CD4-positive, alpha-beta T cell treated with Interferon alpha-2 for 1 hour (primary cell): ENCODE results near the gene TDRD5.

Source experiments
- DNase-seq, 2 donors: peaks; one replicate each; pipeline ENCODE4 v3.0.0-alpha.2; 2020 to 2022

Gene TDRD5

GRCh38 chr1:179591592-179592580, at the start of gene TDRD5:
Gene TDRD5 (plus strand): TSS chr1:179591832. CDS start chr1:179592616, 784 bp downstream.
- no peak for DNase-seq

GRCh38 chr1:179545321-179545720, 46.3 kb upstream of the TDRD5 start:
- no peak for DNase-seq

- no peak for DNase-seq
These were observed 44.6 kb upstream of the TDRD5 start for GRCh38 chr1:179547021-179547535.

- no peak for DNase-seq
These were observed 42.8 kb upstream of the TDRD5 start for GRCh38 chr1:179548666-179549367.

- no peak for DNase-seq
These were observed 42.3 kb upstream of the TDRD5 start for GRCh38 chr1:179549368-179549700.

- DNase-seq: no peak
These were observed 40.6 kb upstream of the TDRD5 start for GRCh38 chr1:179550746-179551682.

- DNase-seq: no peak
These were observed 37.2 kb upstream of the TDRD5 start for GRCh38 chr1:179554427-179554826.

GRCh38 chr1:179558078-179558477, 33.6 kb upstream of the TDRD5 start:
- no peak for DNase-seq

- no peak for DNase-seq
These were observed 15.9 kb upstream of the TDRD5 start, which contains the start of gene NPHS2 for GRCh38 chr1:179575497-179576314. Gene NPHS2 (minus strand): TSS chr1:179575948. CDS start chr1:179575864, 84 bp downstream.

- DNase-seq: no peak
These were observed 15.1 kb upstream of the TDRD5 start for GRCh38 chr1:179576509-179576908.

- DNase-seq: no peak
These were observed 7.8 kb upstream of the TDRD5 start for GRCh38 chr1:179583771-179584320.

GRCh38 chr1:179586107-179586823, 5.4 kb upstream of the TDRD5 start:
- DNase-seq: no peak

GRCh38 chr1:179587336-179587735, 4.3 kb upstream of the TDRD5 start:
- DNase-seq: no peak

GRCh38 chr1:179588425-179589024, 3.1 kb upstream of the TDRD5 start:
- DNase-seq: no peak

- no peak for DNase-seq
These were observed 2.1 kb upstream of the TDRD5 start for GRCh38 chr1:179589509-179589908.

- no peak for DNase-seq
These were observed 961 bp upstream of the TDRD5 start for GRCh38 chr1:179590671-179591070.

- DNase-seq: no peak
These were observed 410 bp upstream of the TDRD5 start for GRCh38 chr1:179591253-179591591.

GRCh38 chr1:179598631-179599030, 7.0 kb downstream of the TDRD5 start:
- DNase-seq: no peak

GRCh38 chr1:179599623-179600249, 8.1 kb downstream of the TDRD5 start:
- peak in 1 of 2 donors; percentile 7 for DNase-seq

- no peak for DNase-seq
These were observed 9.5 kb downstream of the TDRD5 start for GRCh38 chr1:179601093-179601492.
